T-cell (primary cell): ENCODE data around the gene SLIT3. TPM values are rescaled to one million over a fixed set of nuclear protein-coding genes. Genes with fewer than 3 reads are reported as not detected.

ENCODE experiments used
- ATAC-seq, 4 experiments: fragments of 200-7000 bp in 3 of 4; fragments of 150-1000 bp in 1 of 4; cut with Tn5 transposase; replicated peaks in 1 of 4; 1 replicate in 3 of 4; 2 replicates in 1 of 4; pipeline ENCODE4 v1.10.0; 2021; ENCODE audit warnings: moderate library complexity in 3 of 4, mild to moderate bottlenecking in 2 of 4, moderate number of reproducible peaks in 1 of 4
- CTCF ChIA-PET, 2 donors: fragments of 300-600 bp; sonication (Branson Sonifier 250); formaldehyde crosslinking; loops; one replicate each; lab custom pipeline; 2022; ENCODE audit warnings: antibody characterized with exemption in 2 of 2; lab: Charles Lee
- POLR2A ChIA-PET, 2 donors: fragments of 300-600 bp; sonication (Branson Sonifier 250); formaldehyde crosslinking; loops; one replicate each; lab custom pipeline; 2022; ENCODE audit warnings: antibody characterized with exemption in 2 of 2; lab: Charles Lee
- DNase-seq, 35 experiments: peaks; one replicate each; pipeline versions ENCODE4 v3.0.0 to v3.0.0-alpha.2; 2013 to 2023
- H3K27ac ChIP-seq: one replicate; pipeline ENCODE4 v1.5.1; 2013; ENCODE audit warnings: low read length
- H3K27me3 ChIP-seq, 2 experiments: replicated peaks in 1 of 2; 1 replicate in 1 of 2; 2 replicates in 1 of 2; pipeline versions ENCODE4 v1.6.1 to v1.7.0; 2013; ENCODE audit warnings: low read length in 1 of 2, mixed read lengths in 1 of 2; ENCODE audit not compliant: control insufficient read depth in 2 of 2, insufficient read depth in 2 of 2; ENCODE audit errors: extremely low read depth in 1 of 2
- H3K36me3 ChIP-seq, 2 donors: 1 replicate in 1 of 2; 2 replicates in 1 of 2; pipeline versions ENCODE4 v1.6.1 to v1.7.0; 2013; ENCODE audit warnings: low read length in 1 of 2; ENCODE audit not compliant: control insufficient read depth in 2 of 2, insufficient read depth in 1 of 2; ENCODE audit errors: extremely low read depth in 1 of 2
- H3K4me1 ChIP-seq, 2 experiments: 1 replicate in 1 of 2; 2 replicates in 1 of 2; pipeline versions ENCODE4 v1.6.1 to v1.7.0; 2013; ENCODE audit warnings: low read length in 2 of 2, mixed read lengths in 1 of 2; ENCODE audit not compliant: insufficient read depth in 2 of 2, control insufficient read depth in 1 of 2; ENCODE audit errors: extremely low read depth in 1 of 2
- H3K4me3 ChIP-seq, 2 donors: 1 replicate in 1 of 2; 2 replicates in 1 of 2; pipeline versions ENCODE4 v1.5.1 to v1.7.0; 2013; ENCODE audit warnings: mild to moderate bottlenecking in 2 of 2, low read length in 1 of 2, moderate library complexity in 1 of 2; ENCODE audit not compliant: control insufficient read depth in 1 of 2; ENCODE audit errors: extremely low read depth in 1 of 2
- H3K9me3 ChIP-seq: 2 replicates; pipeline ENCODE4 v1.7.0; 2013
- H3K27ac Mint-ChIP-seq, 2 donors: one replicate each; pipeline ENCODE4 v1.8.0; 2020 to 2021; ENCODE audit warnings: mild to moderate bottlenecking in 2 of 2, mixed read lengths in 2 of 2
- H3K27me3 Mint-ChIP-seq, 2 donors: one replicate each; pipeline ENCODE4 v1.8.0; 2021 to 2022; ENCODE audit warnings: mixed read lengths in 2 of 2
- H3K36me3 Mint-ChIP-seq: one replicate; pipeline ENCODE4 v1.8.0; 2021; ENCODE audit warnings: mixed read lengths
- H3K4me1 Mint-ChIP-seq, 3 donors: one replicate each; pipeline ENCODE4 v1.8.0; 2020 to 2022; ENCODE audit warnings: mixed read lengths in 3 of 3, mild to moderate bottlenecking in 1 of 3
- H3K4me3 Mint-ChIP-seq, 3 donors: one replicate each; pipeline ENCODE4 v1.8.0; 2020 to 2022; ENCODE audit warnings: mild to moderate bottlenecking in 3 of 3, mixed read lengths in 3 of 3, moderate library complexity in 3 of 3
- H3K9me3 Mint-ChIP-seq, 3 donors: one replicate each; pipeline ENCODE4 v1.8.0; 2020 to 2022; ENCODE audit warnings: mixed read lengths in 3 of 3
- WGBS: methylation state at CpG from one replicate; pipeline ENCODE4 v1.1.5; 2013; ENCODE audit warnings: missing lambda C conversion rate; ENCODE audit not compliant: insufficient coverage; 5-methylcytosine and 5-hydroxymethylcytosine counted together
- total RNA-seq, 35 experiments: library from RNA in 6 of 35; stranded (reverse) in 6 of 35; fragments of 120-200 nt in 1 of 35; gene quantifications; one replicate each; pipeline versions ENCODE4 v1.2.1 to v1.2.4 and lab custom pipeline; 2013 to 2026

The SLIT3 gene
- total RNA-seq, 5 donors from 2014 or later (not counting 1 experiment from before 2014, with no cell fraction given) = 0.13 to 0.32 (median 0.13) TPM; not detected in 2

DNA sequence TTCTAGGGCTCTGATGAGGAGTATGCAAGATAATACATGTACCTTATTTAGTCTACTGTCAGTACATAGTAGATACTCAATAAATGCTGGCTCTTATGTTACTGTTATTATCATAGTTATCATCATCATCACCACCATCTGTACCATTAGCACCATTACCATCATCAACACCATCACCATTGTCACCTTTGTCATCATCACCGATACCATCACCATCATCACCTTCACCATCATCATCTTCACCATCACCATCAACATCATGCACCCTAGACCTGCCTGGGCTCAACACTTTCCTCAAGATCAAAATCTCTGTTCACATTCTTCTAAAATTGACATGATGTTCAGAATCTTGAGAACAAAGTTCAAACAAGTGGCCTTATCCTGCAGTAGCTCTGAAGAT lies 595.6 kb downstream of the SLIT3 start:
- WGBS = 90% methylated on average over 1 of the region's 1 CpG
- Mint-ChIP-seq H3K4me1 (no peaks in the 10 kb centered on the region), H3K27ac (no peak overlapping the region), H3K4me3 (no peak overlapping the region), H3K36me3 (no peaks in the 10 kb centered on the region), H3K27me3 (peaks cover 0 to 4% of the 10 kb centered on the region in 2 donors), H3K9me3 (no peaks in the 10 kb centered on the region)
- H3K9me3 ChIP-seq = no peaks in the 10 kb centered on the region
- CTCF ChIA-PET = no interaction called here
- H3K36me3 ChIP-seq = no peaks in the 10 kb centered on the region
- no peak for ATAC-seq
- no peak overlapping the region for H3K27ac ChIP-seq
- H3K27me3 ChIP-seq = peaks cover 0 to 14% of the 10 kb centered on the region in 2 experiments
- POLR2A ChIA-PET = no interaction called here
- DNase-seq = no peak
- no peaks in the 10 kb centered on the region for H3K4me1 ChIP-seq
- no peak overlapping the region for H3K4me3 ChIP-seq

GRCh38 chr5:168702511-168702910 lies 598.4 kb downstream of the SLIT3 start:
- Histone ChIP-seq H3K36me3 (no peaks in the 10 kb centered on the region), H3K4me1 (no peaks in the 10 kb centered on the region), H3K9me3 (no peaks in the 10 kb centered on the region), H3K4me3 (no peak overlapping the region), H3K27me3 (peaks cover 0 to 26% of the 10 kb centered on the region in 2 experiments), H3K27ac (no peak overlapping the region)
- no peaks in the 10 kb centered on the region for H3K9me3 Mint-ChIP-seq
- H3K27me3 Mint-ChIP-seq = peaks cover 7 to 8% of the 10 kb centered on the region in 2 donors
- no peak overlapping the region for H3K27ac Mint-ChIP-seq
- no peak for ATAC-seq
- no peaks in the 10 kb centered on the region for H3K36me3 Mint-ChIP-seq
- no peak for DNase-seq
- ChIA-PET POLR2A (no interaction called here), CTCF (no interaction called here)
- WGBS = 100% methylated on average over 1 of the region's 2 CpGs
- no peaks in the 10 kb centered on the region for H3K4me1 Mint-ChIP-seq
- no peak overlapping the region for H3K4me3 Mint-ChIP-seq

- Histone ChIP-seq H3K27ac (no peak overlapping the region), H3K4me3 (no peak overlapping the region), H3K4me1 (no peaks in the 10 kb centered on the region), H3K27me3 (peaks cover 0 to 26% of the 10 kb centered on the region in 2 experiments), H3K36me3 (no peaks in the 10 kb centered on the region), H3K9me3 (no peaks in the 10 kb centered on the region)
- no peaks in the 10 kb centered on the region for H3K36me3 Mint-ChIP-seq
- ATAC-seq (no peak), DNase-seq (no peak)
- H3K27ac Mint-ChIP-seq = no peak overlapping the region
- 100% methylated on average over 2 of the region's 5 CpGs for WGBS
- POLR2A ChIA-PET = no interaction called here
- CTCF ChIA-PET = no interaction called here
- H3K4me3 Mint-ChIP-seq = no peak overlapping the region
- peaks cover 9 to 11% of the 10 kb centered on the region in 2 donors for H3K27me3 Mint-ChIP-seq
- H3K9me3 Mint-ChIP-seq = no peaks in the 10 kb centered on the region
- H3K4me1 Mint-ChIP-seq = no peaks in the 10 kb centered on the region
These were observed 599.3 kb downstream of the SLIT3 start for GRCh38 chr5:168701641-168702040.

DNA sequence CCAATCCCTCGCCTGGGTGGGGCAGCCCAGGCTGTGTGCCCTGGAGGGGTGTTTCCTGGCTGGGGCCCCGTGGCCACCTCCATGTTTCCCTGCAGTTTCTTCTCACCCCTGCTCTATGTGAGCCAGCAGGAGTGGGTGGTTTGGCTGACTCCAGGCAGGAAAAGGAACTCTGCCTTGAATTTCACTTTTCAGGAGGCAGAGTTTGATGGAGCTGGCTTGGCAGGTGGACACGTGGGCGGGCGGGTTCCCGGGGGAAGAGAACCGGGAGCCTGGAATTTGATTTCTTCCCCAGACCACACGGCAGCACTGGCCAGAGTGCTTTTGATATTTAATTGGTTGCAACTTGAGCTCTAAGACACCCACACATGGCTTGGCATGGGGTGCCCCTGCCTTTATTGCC lies 601.9 kb downstream of the SLIT3 start:
- no peaks in the 10 kb centered on the region for H3K36me3 Mint-ChIP-seq
- Histone ChIP-seq H3K9me3 (no peaks in the 10 kb centered on the region), H3K36me3 (no peaks in the 10 kb centered on the region), H3K4me3 (no peak overlapping the region), H3K27ac (no peak overlapping the region), H3K4me1 (no peaks in the 10 kb centered on the region), H3K27me3 (peaks cover 0 to 36% of the 10 kb centered on the region in 2 experiments)
- no peaks in the 10 kb centered on the region for H3K9me3 Mint-ChIP-seq
- no peak overlapping the region for H3K4me3 Mint-ChIP-seq
- H3K27me3 Mint-ChIP-seq = peaks cover 9 to 15% of the 10 kb centered on the region in 2 donors
- ChIA-PET CTCF (no interaction called here), POLR2A (no interaction called here)
- DNase-seq (no peak), ATAC-seq (no peak)
- no peak overlapping the region for H3K27ac Mint-ChIP-seq
- H3K4me1 Mint-ChIP-seq = no peaks in the 10 kb centered on the region
- WGBS = 86% methylated on average over 4 of the region's 8 CpGs

GRCh38 chr5:168697034-168697720 lies 603.8 kb downstream of the SLIT3 start:
- CTCF ChIA-PET = interaction anchor here in 1 of 2 donors (1.1 kb wide), 1 partner anchor 17 kb away, joined by 3 read pairs; no protein-coding TSS in a partner anchor
- H3K4me3 ChIP-seq = no peak overlapping the region
- no peaks in the 10 kb centered on the region for H3K4me1 Mint-ChIP-seq
- H3K27ac Mint-ChIP-seq = no peak overlapping the region
- no peaks in the 10 kb centered on the region for H3K36me3 ChIP-seq
- H3K4me3 Mint-ChIP-seq = no peak overlapping the region
- H3K9me3 Mint-ChIP-seq = no peaks in the 10 kb centered on the region
- H3K27me3 Mint-ChIP-seq = peaks cover 9 to 15% of the 10 kb centered on the region in 2 donors
- no peaks in the 10 kb centered on the region for H3K9me3 ChIP-seq
- H3K27ac ChIP-seq = no peak overlapping the region
- peaks cover 0 to 43% of the 10 kb centered on the region in 2 experiments for H3K27me3 ChIP-seq
- POLR2A ChIA-PET = interaction anchor here in 1 of 2 donors (0.5 kb wide), 1 partner anchor 30 kb away, joined by 3 read pairs; no protein-coding TSS in a partner anchor
- ATAC-seq (no peak), DNase-seq (no peak)
- no peaks in the 10 kb centered on the region for H3K36me3 Mint-ChIP-seq
- H3K4me1 ChIP-seq = no peaks in the 10 kb centered on the region
- WGBS = 83% methylated on average over 7 of the region's 11 CpGs

- H3K36me3 Mint-ChIP-seq = no peaks in the 10 kb centered on the region
- peaks cover 9 to 18% of the 10 kb centered on the region in 2 donors for H3K27me3 Mint-ChIP-seq
- H3K4me3 Mint-ChIP-seq = no peak overlapping the region
- peaks cover 0 to 42% of the 10 kb centered on the region in 2 experiments for H3K27me3 ChIP-seq
- H3K27ac Mint-ChIP-seq = no peak overlapping the region
- H3K4me1 ChIP-seq = no peaks in the 10 kb centered on the region
- no peak for DNase-seq
- ATAC-seq = no peak
- H3K4me1 Mint-ChIP-seq = no peaks in the 10 kb centered on the region
- POLR2A ChIA-PET = no interaction called here
- 50% methylated on average over 1 of the region's 2 CpGs for WGBS
- no peaks in the 10 kb centered on the region for H3K36me3 ChIP-seq
- H3K9me3 ChIP-seq = no peaks in the 10 kb centered on the region
- no peak overlapping the region for H3K4me3 ChIP-seq
- H3K27ac ChIP-seq = no peak overlapping the region
- no peaks in the 10 kb centered on the region for H3K9me3 Mint-ChIP-seq
- CTCF ChIA-PET = interaction anchor here in 1 of 2 donors (1.1 kb wide), 1 partner anchor 16 kb away, joined by 3 read pairs; no protein-coding TSS in a partner anchor
These were observed 604.3 kb downstream of the SLIT3 start for GRCh38 chr5:168696611-168697010.
